Effector memory CD4-positive, alpha-beta T cell (primary cell): ENCODE data around the gene GNA15.
A peak's percentile ranks its signal among the peaks of the same experiment; 100 is the strongest.

Source experiments
- DNase-seq, 3 donors: peaks; one replicate each; pipeline ENCODE4 v3.0.0-alpha.2; 2020
- H3K27ac ChIP-seq: 2 replicates; pipeline ENCODE4 v1.7.0; 2013; ENCODE audit warnings: mild to moderate bottlenecking, low read length, moderate library complexity; ENCODE audit not compliant: insufficient read depth, poor library complexity, severe bottlenecking
- H3K27me3 ChIP-seq: replicated peaks from 2 replicates; pipeline ENCODE4 v1.7.0; 2013; ENCODE audit warnings: mild to moderate bottlenecking, low read length; ENCODE audit not compliant: insufficient read depth, control insufficient read depth, poor library complexity, severe bottlenecking
- H3K36me3 ChIP-seq: 2 replicates; pipeline ENCODE4 v1.7.0; 2013; ENCODE audit warnings: mild to moderate bottlenecking, low read length, moderate library complexity; ENCODE audit not compliant: control insufficient read depth, insufficient read depth
- H3K4me1 ChIP-seq: 2 replicates; pipeline ENCODE4 v1.7.0; 2013; ENCODE audit warnings: low read length, mild to moderate bottlenecking; ENCODE audit not compliant: control insufficient read depth, insufficient read depth, poor library complexity, severe bottlenecking
- H3K4me3 ChIP-seq: 2 replicates; pipeline ENCODE4 v1.7.0; 2013; ENCODE audit warnings: low read length, low read depth, mild to moderate bottlenecking; ENCODE audit not compliant: insufficient read depth, poor library complexity, severe bottlenecking
- H3K9me3 ChIP-seq: 2 replicates; pipeline ENCODE4 v1.7.0; 2013; ENCODE audit warnings: mild to moderate bottlenecking, low read length, moderate library complexity; ENCODE audit not compliant: control insufficient read depth

Gene GNA15

GRCh38 chr19:3121821-3122511 is 13.9 kb upstream of the GNA15 start:
- DNase-seq = no peak
- H3K9me3 ChIP-seq = no peaks in the 10 kb centered on the region
- H3K4me1 ChIP-seq = no peaks in the 10 kb centered on the region
- H3K27me3 ChIP-seq = no peaks in the 10 kb centered on the region
- H3K36me3 ChIP-seq = no peaks in the 10 kb centered on the region
- no peak overlapping the region for H3K27ac ChIP-seq
- no peak overlapping the region for H3K4me3 ChIP-seq

GRCh38 chr19:3122512-3122870 is 13.3 kb upstream of the GNA15 start:
- Histone ChIP-seq H3K27me3 (no peaks in the 10 kb centered on the region), H3K9me3 (no peaks in the 10 kb centered on the region), H3K4me1 (no peaks in the 10 kb centered on the region), H3K27ac (no peak overlapping the region), H3K4me3 (no peak overlapping the region), H3K36me3 (no peaks in the 10 kb centered on the region)
- no peak for DNase-seq

GRCh38 chr19:3123088-3123721 is 12.6 kb upstream of the GNA15 start:
- no peaks in the 10 kb centered on the region for H3K9me3 ChIP-seq
- no peaks in the 10 kb centered on the region for H3K27me3 ChIP-seq
- DNase-seq = no peak
- H3K36me3 ChIP-seq = no peaks in the 10 kb centered on the region
- H3K27ac ChIP-seq = no peak overlapping the region
- H3K4me1 ChIP-seq = no peaks in the 10 kb centered on the region
- no peak overlapping the region for H3K4me3 ChIP-seq

GRCh38 chr19:3123956-3124355 is 11.9 kb upstream of the GNA15 start:
- no peaks in the 10 kb centered on the region for H3K36me3 ChIP-seq
- H3K27me3 ChIP-seq = no peaks in the 10 kb centered on the region
- H3K4me1 ChIP-seq = no peaks in the 10 kb centered on the region
- H3K4me3 ChIP-seq = no peak overlapping the region
- no peak overlapping the region for H3K27ac ChIP-seq
- no peaks in the 10 kb centered on the region for H3K9me3 ChIP-seq
- no peak for DNase-seq

DNA sequence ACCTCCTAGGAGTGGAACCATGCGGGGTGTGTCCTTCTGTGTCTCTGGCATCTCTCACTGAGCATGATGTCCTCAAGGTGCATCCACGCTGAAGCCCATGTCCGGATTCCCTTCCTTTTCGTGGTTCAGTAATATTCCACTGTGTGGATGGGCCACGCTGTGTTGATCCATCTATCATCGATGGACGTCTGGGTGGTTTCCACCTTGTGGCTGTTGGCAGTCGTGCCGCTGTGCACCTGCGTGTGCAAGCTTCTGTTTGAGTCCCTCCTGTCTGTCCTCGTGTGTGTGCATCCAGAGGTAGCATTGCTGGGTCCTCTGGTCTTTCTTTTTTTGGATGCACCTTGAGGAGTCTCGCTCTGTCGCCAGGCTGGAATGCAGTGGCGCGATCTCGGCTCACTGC is 11.2 kb upstream of the GNA15 start:
- DNase-seq = no peak
- Histone ChIP-seq H3K27me3 (no peaks in the 10 kb centered on the region), H3K9me3 (no peaks in the 10 kb centered on the region), H3K27ac (no peak overlapping the region), H3K36me3 (no peaks in the 10 kb centered on the region), H3K4me1 (no peaks in the 10 kb centered on the region), H3K4me3 (no peak overlapping the region)

GRCh38 chr19:3125900-3126524 is 9.8 kb upstream of the GNA15 start:
- H3K27ac ChIP-seq = no peak overlapping the region
- DNase-seq = peak; percentile 49 to 60 (median 53)
- no peak overlapping the region for H3K4me3 ChIP-seq
- H3K4me1 ChIP-seq = no peaks in the 10 kb centered on the region
- no peaks in the 10 kb centered on the region for H3K9me3 ChIP-seq
- H3K36me3 ChIP-seq = no peaks in the 10 kb centered on the region
- no peaks in the 10 kb centered on the region for H3K27me3 ChIP-seq

GRCh38 chr19:3129112-3129511 is 6.7 kb upstream of the GNA15 start:
- H3K27ac ChIP-seq = no peak overlapping the region
- no peaks in the 10 kb centered on the region for H3K9me3 ChIP-seq
- H3K4me1 ChIP-seq = peaks cover 13% of the 10 kb centered on the region
- H3K27me3 ChIP-seq = no peaks in the 10 kb centered on the region
- no peak for DNase-seq
- no peak overlapping the region for H3K4me3 ChIP-seq
- no peaks in the 10 kb centered on the region for H3K36me3 ChIP-seq

DNA sequence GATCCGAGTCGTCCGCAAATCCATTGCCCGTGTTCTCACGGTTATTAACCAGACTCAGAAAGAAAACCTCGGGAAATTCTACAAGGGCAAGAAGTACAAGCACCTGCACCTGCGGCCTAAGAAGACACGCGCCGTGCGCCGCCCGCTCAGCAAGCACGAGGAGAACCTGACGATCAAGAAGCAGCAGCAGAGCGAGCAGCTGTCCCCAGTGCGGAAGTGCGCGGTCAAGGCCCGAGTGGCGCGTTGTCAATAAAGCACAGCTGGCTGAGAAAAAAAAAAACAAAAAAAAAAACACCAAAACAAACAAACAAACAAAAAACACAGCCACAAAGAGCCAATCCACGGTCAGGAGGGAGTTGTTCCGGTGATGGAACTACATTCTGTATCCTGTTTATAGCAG is 4.7 kb upstream of the GNA15 start:
- H3K4me1 ChIP-seq = peaks cover 25% of the 10 kb centered on the region
- no peaks in the 10 kb centered on the region for H3K36me3 ChIP-seq
- no peaks in the 10 kb centered on the region for H3K9me3 ChIP-seq
- no peaks in the 10 kb centered on the region for H3K27me3 ChIP-seq
- no peak overlapping the region for H3K27ac ChIP-seq
- no peak overlapping the region for H3K4me3 ChIP-seq
- peak in 1 of 3 donors; percentile 25 for DNase-seq

- Histone ChIP-seq H3K4me3 (peak overlapping the region; percentile 18), H3K27ac (peak overlapping the region; percentile 65), H3K9me3 (no peaks in the 10 kb centered on the region), H3K27me3 (no peaks in the 10 kb centered on the region), H3K4me1 (peaks cover 29% of the 10 kb centered on the region), H3K36me3 (no peaks in the 10 kb centered on the region)
- DNase-seq = peak; percentile 75 to 84 (median 78)
Observed at GRCh38 chr19:3132971-3133792, 2.7 kb upstream of the GNA15 start.

GRCh38 chr19:3133793-3134116 is 2.1 kb upstream of the GNA15 start:
- no peaks in the 10 kb centered on the region for H3K36me3 ChIP-seq
- H3K27ac ChIP-seq = peak overlapping the region; percentile 65
- no peak for DNase-seq
- H3K4me3 ChIP-seq = peak overlapping the region; percentile 18
- H3K4me1 ChIP-seq = peaks cover 29% of the 10 kb centered on the region
- no peaks in the 10 kb centered on the region for H3K9me3 ChIP-seq
- no peaks in the 10 kb centered on the region for H3K27me3 ChIP-seq
